ENCODE measurements around the gene TTC19.
A peak's percentile ranks its signal among the peaks of the same experiment; 100 is the strongest.
"Not testable (repeated sequence)": the region's sequence is repeated elsewhere in the genome, so short reads cannot be mapped to it uniquely, and the experiment has no call there.

TTC19 gene

DNA sequence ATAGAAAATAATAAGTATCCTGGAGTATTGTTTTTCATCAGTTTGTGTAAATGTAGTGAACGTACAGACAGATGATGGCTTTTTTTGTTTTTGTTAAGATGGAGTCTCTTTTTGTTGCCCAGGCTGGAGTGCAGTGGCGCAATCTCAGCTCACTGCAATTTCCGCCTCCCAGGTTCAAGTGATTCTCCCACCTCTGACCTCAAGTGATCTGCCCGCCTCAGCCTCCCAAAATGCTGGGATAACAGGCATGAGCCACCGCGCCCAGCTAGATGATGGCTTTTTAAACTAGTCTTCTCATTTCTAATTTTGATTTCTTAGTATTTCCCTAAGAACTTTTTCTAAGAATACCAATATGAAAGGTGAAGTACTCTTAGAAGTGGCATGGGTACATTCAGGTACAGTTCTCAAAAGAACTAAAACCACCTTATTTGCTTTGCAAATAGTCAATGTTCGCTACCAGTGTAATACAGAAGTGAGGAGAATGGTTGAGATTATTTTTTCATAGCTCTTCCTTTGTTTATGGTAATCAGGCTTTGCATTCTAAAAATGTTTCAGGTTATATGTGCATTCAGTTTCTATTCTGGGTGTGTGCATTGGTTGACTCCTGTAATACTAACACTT is 34.2 kb downstream of the TTC19 start:
- DNase-seq (ENCODE audit: low spot score) = no peak

DNA sequence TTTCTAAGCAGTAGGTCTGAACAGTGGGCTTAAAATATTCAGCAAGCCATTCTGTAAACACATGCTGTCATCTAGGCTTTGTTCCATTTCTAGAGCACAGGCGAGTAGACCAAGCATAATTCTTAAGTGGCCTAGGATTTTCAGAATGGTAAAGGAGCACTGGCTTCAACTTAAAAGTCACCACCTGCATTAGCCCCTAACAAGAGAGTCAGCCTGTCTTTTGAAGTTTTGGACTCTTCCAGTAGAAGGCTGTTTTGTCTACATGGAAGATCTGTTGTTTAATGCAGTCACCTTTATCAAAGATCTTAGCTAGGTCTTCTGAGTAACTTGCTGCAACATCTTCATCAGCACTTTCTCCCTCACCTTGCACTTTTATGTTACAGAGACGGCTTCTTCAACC is 36.6 kb downstream of the TTC19 start:
- DNase-seq (ENCODE audit: low spot score) = no peak

- no peak for DNase-seq (ENCODE audit: low spot score)
Observed at GRCh38 chr17:16037636-16038035, 38.0 kb downstream of the TTC19 start.

GRCh38 chr17:16040710-16041251 is 41.2 kb downstream of the TTC19 start:
- DNase-seq (ENCODE audit: low spot score) = no peak

DNA sequence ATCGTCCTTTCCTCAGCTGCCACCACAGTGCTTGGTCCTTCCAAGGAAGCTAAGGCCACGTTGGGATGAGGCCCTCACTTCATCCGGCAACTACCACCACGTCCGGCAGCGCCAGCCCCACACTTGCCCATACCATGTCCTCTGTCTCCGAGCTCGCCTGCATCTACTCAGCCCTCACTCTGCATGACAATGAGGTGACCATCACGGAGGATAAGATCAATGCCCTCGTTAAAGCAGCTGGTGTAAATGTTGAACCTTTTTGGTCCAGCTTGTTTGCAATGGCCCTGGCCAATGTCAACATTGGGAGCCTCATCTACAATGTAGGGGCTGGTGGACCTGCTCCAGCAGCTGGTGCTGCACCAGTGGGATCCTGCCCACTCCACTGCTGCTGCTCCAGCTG is 44.9 kb downstream of the TTC19 start:
- DNase-seq (ENCODE audit: low spot score) = no peak

DNA sequence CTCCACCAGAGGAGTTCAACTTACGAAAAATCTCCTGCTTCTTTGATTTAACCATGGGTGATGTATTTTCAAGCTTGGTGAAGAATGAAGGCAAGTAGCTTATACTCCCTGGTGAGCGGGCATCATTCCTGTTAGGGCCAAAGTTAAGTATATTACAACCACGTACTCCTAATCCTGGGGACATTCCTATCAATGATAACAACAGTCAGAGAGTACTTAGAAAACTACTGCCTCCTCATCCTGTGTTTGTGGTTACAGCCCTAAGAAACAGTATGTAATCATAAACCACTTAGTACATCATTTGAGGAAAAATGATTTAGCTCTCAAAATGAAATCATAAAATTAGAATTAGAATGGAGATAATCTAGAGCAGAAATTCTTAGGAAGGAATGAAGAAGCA is 47.3 kb downstream of the TTC19 start:
- DNase-seq (ENCODE audit: low spot score) = no peak

DNA sequence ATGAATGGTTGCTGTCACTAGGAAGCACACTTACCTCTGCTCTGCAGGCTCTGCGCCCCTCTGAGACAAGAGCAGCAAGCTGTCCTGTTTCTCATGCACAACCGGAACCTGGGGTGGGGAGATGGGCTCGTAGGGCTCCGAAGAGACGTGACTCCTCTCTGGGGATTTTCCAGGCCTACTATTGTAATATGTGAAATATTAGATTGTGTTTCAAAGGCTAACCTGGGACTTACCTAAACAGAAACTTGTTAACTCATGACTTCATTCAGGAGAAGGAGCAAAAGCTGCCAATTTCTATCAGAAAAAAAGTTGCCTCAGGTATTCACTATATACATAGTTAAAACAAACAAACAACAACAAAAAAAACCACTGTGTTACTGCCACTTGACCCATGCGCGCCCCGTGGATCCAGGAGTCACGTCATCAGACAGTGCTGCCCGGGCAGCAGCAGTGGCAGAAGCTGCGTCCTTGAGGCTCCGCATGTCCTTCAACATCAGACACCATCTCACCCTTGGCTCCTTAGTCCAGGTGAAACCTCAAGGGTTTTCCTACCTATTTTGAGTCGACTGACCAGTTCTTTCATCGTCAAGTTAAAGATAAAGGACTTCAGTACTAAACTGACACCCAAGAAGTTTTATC is 49.3 kb downstream of the TTC19 start:
- DNase-seq (ENCODE audit: low spot score) = no peak

GRCh38 chr17:16050844-16051243 is 51.2 kb downstream of the TTC19 start:
- no peak for DNase-seq (ENCODE audit: low spot score)

DNA sequence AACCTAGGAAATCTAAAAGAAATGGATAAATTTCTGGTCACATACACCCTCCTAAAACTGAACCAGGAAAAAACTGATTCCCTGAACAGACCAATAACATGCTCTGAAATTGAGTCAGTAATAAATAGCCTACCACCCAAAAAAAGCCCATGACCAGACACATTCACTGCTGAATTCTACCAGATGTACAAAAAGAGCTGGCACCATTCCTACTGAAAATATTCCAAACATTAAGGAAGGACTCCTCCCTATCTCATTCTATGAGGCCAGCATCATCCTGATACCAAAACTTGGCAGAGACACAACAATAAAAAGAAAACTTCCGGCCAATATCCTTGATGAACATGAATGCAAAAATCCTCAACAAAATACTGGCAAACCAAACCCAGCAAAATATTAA is 52.9 kb downstream of the TTC19 start:
- DNase-seq (ENCODE audit: low spot score) = no peak

- DNase-seq (ENCODE audit: low spot score) = not testable (repeated sequence)
Observed at GRCh38 chr17:16055139-16055538, 55.5 kb downstream of the TTC19 start.

- no peak for DNase-seq (ENCODE audit: low spot score)
Observed at GRCh38 chr17:16061631-16062030, 62.0 kb downstream of the TTC19 start.

- DNase-seq (ENCODE audit: low spot score) = no peak
Observed at GRCh38 chr17:16066125-16066524, 66.5 kb downstream of the TTC19 start.

GRCh38 chr17:16068323-16068722 is 68.7 kb downstream of the TTC19 start:
- peak; percentile 19 for DNase-seq (ENCODE audit: low spot score)

- DNase-seq (ENCODE audit: low spot score) = no peak
Observed at GRCh38 chr17:16072031-16072430, 72.4 kb downstream of the TTC19 start.

DNA sequence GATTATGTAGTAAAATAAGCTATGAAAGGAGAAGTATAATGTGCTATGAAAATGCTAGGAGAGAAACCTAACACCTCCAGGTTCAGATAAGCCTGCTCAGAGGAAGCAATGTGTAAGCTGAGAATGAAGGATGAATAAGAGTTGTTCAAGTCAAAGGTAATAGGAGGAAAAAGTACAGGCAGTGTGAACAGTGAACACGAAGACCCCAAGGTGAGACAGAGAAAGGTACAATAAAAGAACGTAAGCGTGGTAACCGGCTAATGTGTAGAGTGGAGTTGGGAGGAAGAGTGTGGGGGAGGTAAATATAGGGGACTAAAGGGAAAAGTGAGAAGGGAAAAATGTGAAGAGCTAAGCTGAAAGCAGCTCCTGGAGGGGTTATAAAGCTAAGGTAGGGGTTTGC is 74.2 kb downstream of the TTC19 start:
- no peak for DNase-seq (ENCODE audit: low spot score)

- DNase-seq (ENCODE audit: low spot score) = no peak
Observed at GRCh38 chr17:16074423-16074822, 74.8 kb downstream of the TTC19 start.

GRCh38 chr17:16075949-16076348 is 76.3 kb downstream of the TTC19 start:
- no peak for DNase-seq (ENCODE audit: low spot score)

Data from activated CD4-positive, alpha-beta T cell treated with anti-CD3 and anti-CD28 coated beads, Interleukin-2, Interleukin-4, amounts not matched to agents 100 ng/mL and 50 ng/mL, durations not matched to agents 16 hours and 8 hours (primary cell).